Thymus (tissue), 11 donors: Measurements from ENCODE around the gene SVEP1. TPM values are rescaled to one million over a fixed set of nuclear protein-coding genes. Genes with fewer than 3 reads are reported as not detected.

Experiments used
- DNase-seq, 9 donors: peaks; one replicate each; pipeline ENCODE4 v3.0.0-alpha.2; 2013; ENCODE audit warnings: low spot score in 9 of 9, low read depth in 6 of 9, missing footprints in 1 of 9
- H3K27ac ChIP-seq, 2 donors: one replicate each; pipeline ENCODE4 v1.5.1; 2013; ENCODE audit warnings: control low read depth in 1 of 2, low read depth in 1 of 2, low read length in 1 of 2, mild to moderate bottlenecking in 1 of 2, moderate library complexity in 1 of 2
- H3K27me3 ChIP-seq, 2 donors: one replicate each; pipeline ENCODE4 v1.5.1; 2013; ENCODE audit warnings: low read length in 1 of 2; ENCODE audit not compliant: control insufficient read depth in 2 of 2, insufficient read depth in 1 of 2
- H3K36me3 ChIP-seq, 2 donors: one replicate each; pipeline ENCODE4 v1.5.1; 2013; ENCODE audit warnings: low read length in 1 of 2, mild to moderate bottlenecking in 1 of 2, moderate library complexity in 1 of 2; ENCODE audit not compliant: control insufficient read depth in 2 of 2, insufficient read depth in 2 of 2
- H3K4me1 ChIP-seq, 2 donors: one replicate each; pipeline ENCODE4 v1.5.1; 2013; ENCODE audit warnings: low read length in 2 of 2; ENCODE audit not compliant: control insufficient read depth in 2 of 2, insufficient read depth in 2 of 2
- H3K4me3 ChIP-seq, 2 donors: one replicate each; pipeline ENCODE4 v1.5.1; 2013; ENCODE audit warnings: low read length in 2 of 2, control low read depth in 1 of 2, mild to moderate bottlenecking in 1 of 2
- H3K9me3 ChIP-seq, 2 donors: one replicate each; pipeline ENCODE4 v1.5.1; 2013; ENCODE audit warnings: low read length in 1 of 2, mild to moderate bottlenecking in 1 of 2; ENCODE audit not compliant: control insufficient read depth in 2 of 2, insufficient read depth in 1 of 2
- WGBS: extraction: QIAGEN DNeasy Blood & Tissue Kit; methylation state at CpG from one replicate; pipeline ENCODE4 v1.1.7; 2013; 5-methylcytosine and 5-hydroxymethylcytosine counted together
- polyA plus RNA-seq: library from polyadenylated mRNA; stranded (reverse); fragments of 200-250 nt; gene quantifications from one replicate; pipeline ENCODE4 v1.2.3, GENCODE V29; 2013
- total RNA-seq: library from RNA; stranded (reverse); fragments of 120-200 nt; gene quantifications from one replicate; pipeline ENCODE4 v1.2.4, GENCODE V29; 2013
- donor health status: healthy.

Gene SVEP1
- total and polyA plus RNA-seq, 2 donors = 0.52 to 1.2 TPM

DNA sequence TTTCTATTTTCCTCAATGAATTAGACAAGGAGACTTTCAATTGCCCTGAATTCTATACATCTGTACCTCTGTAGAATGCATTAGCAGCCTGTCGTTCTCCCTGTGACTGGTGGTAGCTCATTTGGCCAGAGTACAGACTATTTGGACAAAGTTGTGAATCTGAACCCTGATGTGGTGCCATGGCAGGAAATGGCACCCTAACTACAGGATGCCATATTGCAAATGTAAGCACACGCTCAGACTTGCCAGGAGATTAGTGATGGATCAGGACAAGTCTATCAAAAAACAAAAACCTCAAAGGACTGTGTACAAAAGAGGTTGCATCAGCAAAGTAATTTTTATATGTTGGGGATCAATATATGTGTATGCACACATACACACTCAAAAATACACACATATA is 58.3 kb downstream of the SVEP1 start:
- no peak overlapping the region for H3K27ac ChIP-seq
- DNase-seq = no peak
- WGBS = 95% methylated on average over 2 of the region's 2 CpGs

DNA sequence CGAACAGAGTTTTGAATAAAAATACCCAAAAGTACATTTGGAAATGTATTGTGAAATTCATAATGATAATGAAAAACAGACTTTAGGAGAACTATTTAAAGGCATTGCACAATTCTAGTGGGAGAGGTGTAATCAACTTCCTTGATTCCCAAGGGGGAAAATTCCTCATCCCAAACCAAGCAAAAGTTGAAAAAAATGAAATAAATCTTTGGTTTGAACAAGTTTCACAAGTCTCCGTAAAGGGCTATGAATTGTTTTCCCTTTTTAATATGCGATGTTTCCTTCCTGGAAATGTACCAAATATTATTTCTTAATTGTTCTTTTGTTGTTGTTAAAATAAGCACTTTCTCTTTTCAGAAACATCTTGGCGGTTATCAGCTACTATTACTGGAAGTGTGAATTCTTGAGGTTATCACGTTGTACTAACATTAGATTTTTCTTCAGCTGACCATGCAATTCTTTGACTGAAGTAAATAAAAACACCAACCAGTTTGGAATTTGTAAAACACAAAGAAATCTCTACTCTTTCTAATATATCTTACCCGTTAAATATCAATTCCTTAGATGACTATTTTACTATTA is 59.3 kb downstream of the SVEP1 start:
- Histone ChIP-seq H3K27ac (no peak overlapping the region), H3K36me3 (no peaks in the 10 kb centered on the region), H3K27me3 (no peaks in the 10 kb centered on the region), H3K4me1 (no peaks in the 10 kb centered on the region), H3K4me3 (no peak overlapping the region), H3K9me3 (no peaks in the 10 kb centered on the region)
- 94% methylated on average over 6 of the region's 6 CpGs for WGBS
- DNase-seq = no peak

More for the DNA sequence above, 58.3 kb downstream of the SVEP1 start:
- Histone ChIP-seq H3K27me3 (no peaks in the 10 kb centered on the region), H3K4me3 (no peak overlapping the region), H3K4me1 (no peaks in the 10 kb centered on the region), H3K9me3 (no peaks in the 10 kb centered on the region), H3K36me3 (no peaks in the 10 kb centered on the region)

DNA sequence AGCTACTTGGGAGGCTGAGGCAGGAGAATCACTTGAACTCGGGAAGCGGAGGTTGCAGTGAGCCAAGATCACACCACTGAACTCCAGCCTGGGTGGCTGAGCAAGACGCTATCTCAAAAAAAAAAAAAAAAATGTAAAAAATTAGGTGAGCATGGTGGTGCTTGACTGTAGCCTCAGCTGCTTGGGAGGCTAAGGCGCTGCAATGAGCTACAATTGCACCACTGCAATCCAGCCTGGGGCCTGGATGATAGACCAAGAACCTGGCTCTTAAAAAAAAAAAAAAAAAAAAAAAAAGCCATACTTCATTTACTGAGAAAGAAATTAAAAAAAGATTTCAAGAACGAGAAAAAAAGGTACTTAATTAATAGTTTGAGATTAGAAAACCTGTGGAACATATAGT is 62.1 kb downstream of the SVEP1 start:
- H3K4me3 ChIP-seq = no peak overlapping the region
- H3K9me3 ChIP-seq = no peaks in the 10 kb centered on the region
- H3K4me1 ChIP-seq = no peaks in the 10 kb centered on the region
- no peaks in the 10 kb centered on the region for H3K27me3 ChIP-seq
- no peaks in the 10 kb centered on the region for H3K36me3 ChIP-seq
- H3K27ac ChIP-seq = no peak overlapping the region
- no peak for DNase-seq
- WGBS = 96% methylated on average over 5 of the region's 5 CpGs

DNA sequence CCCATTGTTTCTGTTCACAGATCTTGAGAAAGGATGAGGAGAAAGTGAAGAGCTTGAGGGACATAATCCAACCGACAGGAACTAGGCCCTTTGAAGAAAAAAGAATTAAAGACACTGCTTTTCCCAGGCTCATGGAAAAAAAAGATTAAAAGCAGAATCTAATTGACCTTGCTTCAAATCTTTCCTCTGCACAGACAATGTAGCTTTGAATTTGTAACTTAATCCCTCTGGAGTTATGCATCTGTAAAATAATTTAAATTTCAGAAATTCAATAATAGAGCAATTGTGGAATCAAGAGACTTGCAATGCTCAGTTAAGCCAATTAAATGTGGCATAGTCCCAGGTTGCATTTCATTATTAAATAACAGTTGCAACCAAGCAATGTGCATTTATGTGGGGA is 64.6 kb downstream of the SVEP1 start:
- H3K27ac ChIP-seq = no peak overlapping the region
- H3K36me3 ChIP-seq = no peaks in the 10 kb centered on the region
- 98% methylated on average over 1 of the region's 1 CpG for WGBS

DNA sequence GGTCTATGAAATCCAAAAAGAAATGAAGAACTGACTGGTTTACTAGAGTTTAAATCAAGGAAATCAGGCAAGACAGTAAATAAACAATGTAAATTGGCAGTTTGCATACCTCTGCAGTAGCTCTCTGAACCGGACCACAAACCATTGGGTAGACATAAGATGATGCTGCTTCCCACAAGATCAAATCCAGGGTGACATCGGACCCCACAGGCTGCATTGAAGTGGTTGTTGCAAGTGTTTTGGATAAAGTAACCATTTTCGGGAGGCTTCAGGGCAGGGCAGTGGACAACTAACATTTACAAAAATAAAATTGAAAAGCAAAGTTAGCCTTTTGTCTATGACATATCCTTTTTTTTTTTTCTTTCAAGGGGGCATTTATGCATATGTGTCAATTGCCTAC is 66.7 kb downstream of the SVEP1 start:
- 93% methylated on average over 3 of the region's 3 CpGs for WGBS
- no peaks in the 10 kb centered on the region for H3K27me3 ChIP-seq
- no peaks in the 10 kb centered on the region for H3K36me3 ChIP-seq
- no peak for DNase-seq
- no peak overlapping the region for H3K4me3 ChIP-seq
- H3K27ac ChIP-seq = no peak overlapping the region
- no peaks in the 10 kb centered on the region for H3K9me3 ChIP-seq
- no peaks in the 10 kb centered on the region for H3K4me1 ChIP-seq

More for the DNA sequence above, 64.6 kb downstream of the SVEP1 start:
- H3K4me3 ChIP-seq = no peak overlapping the region
- no peaks in the 10 kb centered on the region for H3K27me3 ChIP-seq
- no peaks in the 10 kb centered on the region for H3K4me1 ChIP-seq
- no peaks in the 10 kb centered on the region for H3K9me3 ChIP-seq
- DNase-seq = no peak

DNA sequence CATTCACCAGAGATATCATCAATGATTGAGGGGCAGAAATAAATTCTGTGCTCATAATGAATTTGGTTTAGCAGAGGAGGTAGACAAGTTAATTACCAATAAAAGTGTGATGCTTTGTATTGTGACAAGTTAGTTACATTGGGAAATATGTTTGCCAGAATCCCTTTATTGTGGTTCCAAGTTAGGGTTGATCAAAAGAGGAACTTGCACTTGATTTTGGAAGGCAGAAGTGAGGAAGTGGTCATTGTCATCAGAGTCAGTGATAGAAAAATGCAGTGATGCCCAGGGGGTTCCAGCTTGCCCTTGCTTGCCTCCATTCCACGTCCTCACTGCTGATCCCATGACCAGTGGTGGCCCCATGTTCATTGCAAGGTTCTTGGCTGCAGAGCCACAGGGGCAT is 69.7 kb downstream of the SVEP1 start:
- Histone ChIP-seq H3K4me1 (no peaks in the 10 kb centered on the region), H3K36me3 (no peaks in the 10 kb centered on the region), H3K27me3 (no peaks in the 10 kb centered on the region), H3K9me3 (no peaks in the 10 kb centered on the region), H3K27ac (no peak overlapping the region), H3K4me3 (no peak overlapping the region)
- DNase-seq = no peak
- WGBS = 65% methylated on average over 1 of the region's 1 CpG

DNA sequence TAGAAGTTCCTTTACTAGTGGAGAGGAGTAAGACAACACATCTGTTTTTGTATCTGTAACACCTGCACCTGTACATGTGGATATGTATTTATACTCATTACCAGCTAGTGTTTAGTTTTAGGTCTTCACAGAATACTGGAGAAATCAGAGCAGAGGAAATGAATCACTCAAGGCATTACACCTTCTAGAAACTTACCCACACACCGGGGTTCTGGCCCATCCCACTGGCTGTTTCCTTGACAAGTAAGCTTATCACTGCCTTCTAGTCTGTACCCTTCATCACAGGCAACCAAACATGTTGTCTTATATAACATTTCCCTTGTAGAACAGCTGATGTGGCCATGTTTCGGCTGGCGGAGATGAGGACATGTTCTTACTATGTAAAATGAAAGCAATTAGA is 76.7 kb downstream of the SVEP1 start:
- Histone ChIP-seq H3K4me1 (no peaks in the 10 kb centered on the region), H3K36me3 (no peaks in the 10 kb centered on the region), H3K9me3 (no peaks in the 10 kb centered on the region), H3K4me3 (no peak overlapping the region), H3K27ac (no peak overlapping the region), H3K27me3 (no peaks in the 10 kb centered on the region)
- DNase-seq = no peak
- WGBS = 85% methylated on average over 3 of the region's 3 CpGs

DNA sequence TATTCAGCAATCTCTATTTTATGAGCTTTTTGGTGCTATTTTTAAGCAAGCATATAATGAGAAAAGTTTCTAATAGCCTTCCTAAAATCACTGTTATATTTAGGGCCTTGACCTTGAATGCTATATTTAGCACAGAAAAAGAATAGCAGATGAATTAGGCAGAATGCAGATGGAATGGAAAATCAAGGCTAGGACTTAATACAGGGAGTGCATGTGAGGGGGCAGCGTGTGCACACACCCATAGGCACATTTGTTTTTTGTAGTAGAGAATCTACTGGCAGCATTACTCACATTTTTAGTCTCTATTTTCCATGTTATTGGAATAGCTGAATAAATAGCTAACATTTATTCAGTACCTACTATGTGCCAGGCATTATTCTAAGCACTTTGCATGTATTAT is 79.9 kb downstream of the SVEP1 start:
- Histone ChIP-seq H3K4me1 (no peaks in the 10 kb centered on the region), H3K27ac (no peak overlapping the region), H3K36me3 (no peaks in the 10 kb centered on the region), H3K9me3 (no peaks in the 10 kb centered on the region), H3K4me3 (no peak overlapping the region), H3K27me3 (no peaks in the 10 kb centered on the region)
- 97% methylated on average over 1 of the region's 1 CpG for WGBS
- no peak for DNase-seq

DNA sequence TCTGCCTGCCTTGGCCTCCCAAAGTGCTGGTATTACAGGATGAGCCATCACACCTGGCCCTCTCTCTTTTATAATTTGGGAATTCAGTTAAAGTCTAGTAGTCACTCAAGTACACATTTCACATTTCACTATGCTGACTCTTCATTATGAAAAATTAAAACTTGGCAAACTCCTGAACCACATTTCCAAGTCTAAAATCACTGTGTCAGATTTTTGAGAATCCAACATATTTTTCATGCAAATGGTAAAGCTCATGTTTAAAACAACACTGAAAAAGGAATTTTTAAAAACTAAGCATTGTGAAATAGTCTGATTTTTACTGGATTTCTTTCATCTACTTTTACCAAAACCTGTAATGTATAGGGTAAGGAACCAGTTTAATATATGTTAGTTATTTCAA is 92.3 kb downstream of the SVEP1 start:
- Histone ChIP-seq H3K4me1 (no peaks in the 10 kb centered on the region), H3K9me3 (no peaks in the 10 kb centered on the region), H3K36me3 (no peaks in the 10 kb centered on the region), H3K4me3 (no peak overlapping the region), H3K27me3 (no peaks in the 10 kb centered on the region), H3K27ac (no peak overlapping the region)
- no peak for DNase-seq

DNA sequence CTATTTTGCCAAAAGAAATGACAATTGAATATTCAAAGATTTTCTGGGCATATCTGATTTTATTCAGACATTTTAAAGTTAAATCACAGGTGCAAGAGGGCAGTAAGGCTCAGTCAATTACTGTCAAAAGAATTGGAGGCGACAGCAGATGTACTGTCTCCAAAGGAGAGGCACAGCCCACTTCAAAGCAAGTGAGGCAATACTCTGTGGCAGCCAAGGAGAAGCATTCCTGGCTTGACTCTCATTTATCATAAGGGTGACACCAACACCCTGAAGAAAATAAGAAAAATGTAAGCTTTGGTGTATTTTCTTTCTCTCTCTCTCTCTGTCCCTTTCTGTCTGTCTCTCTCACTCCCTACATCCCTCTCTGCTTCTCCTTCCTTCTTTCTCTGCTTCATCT is 93.3 kb downstream of the SVEP1 start:
- DNase-seq = no peak
- Histone ChIP-seq H3K4me3 (no peak overlapping the region), H3K36me3 (no peaks in the 10 kb centered on the region), H3K9me3 (no peaks in the 10 kb centered on the region), H3K27me3 (no peaks in the 10 kb centered on the region), H3K4me1 (no peaks in the 10 kb centered on the region), H3K27ac (no peak overlapping the region)
- 68% methylated on average over 1 of the region's 1 CpG for WGBS
